Adrenal gland (tissue), 5 donors: ENCODE results near the gene TOP3B.

Experiments used
- CTCF ChIP-seq, 6 experiments: fragments of 450-650 bp in 4 of 6; fragments of 200-600 bp in 2 of 6; sonication (generic) in 1 of 6; IDR thresholded peaks; 1 replicate in 5 of 6; 2 replicates in 1 of 6; pipeline versions ENCODE4 v1.5.1 to v1.8.0; 2016 to 2021; ENCODE audit warnings: antibody characterized with exemption in 6 of 6, mild to moderate bottlenecking in 2 of 6, moderate library complexity in 1 of 6
- POLR2A ChIP-seq, 2 donors: fragments of 450-650 bp; IDR thresholded peaks; one replicate each; pipeline ENCODE4 v1.6.1; 2017; ENCODE audit warnings: antibody characterized with exemption in 2 of 2, mild to moderate bottlenecking in 2 of 2, moderate library complexity in 1 of 2
- donor health status: DM: no; HTN: no; CAD: no.

DNA sequence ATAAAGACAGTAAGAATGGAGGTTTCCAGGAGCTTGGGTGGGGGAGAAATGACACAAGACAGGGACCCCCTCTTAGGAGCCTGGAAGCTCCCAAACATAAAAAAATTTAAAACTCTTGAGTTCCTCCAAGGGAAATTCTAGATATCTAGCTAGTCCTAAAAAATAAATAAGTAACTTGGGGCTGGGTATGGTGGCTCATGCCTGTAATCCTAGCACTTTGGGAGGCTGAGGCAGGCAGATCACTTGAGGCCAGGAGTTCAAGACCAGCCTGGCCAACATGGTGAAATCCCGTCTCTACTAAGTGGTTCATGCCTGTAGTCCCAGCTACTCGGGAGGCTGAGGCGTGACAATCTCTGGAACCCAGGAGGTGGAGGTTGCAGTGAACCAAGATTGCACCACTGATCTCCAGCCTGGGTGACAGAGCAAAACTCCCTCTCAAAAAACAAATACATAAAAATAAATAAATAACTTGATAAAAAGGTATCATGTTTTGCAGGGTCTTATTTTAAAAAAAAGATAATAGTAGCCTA lies 20.0 kb upstream of the TOP3B start:
- TF ChIP-seq CTCF (IDR thresholded peaks at IDR 0.05) (no peak), POLR2A (IDR thresholded peaks at IDR 0.05) (no peak)
